Esophagus (tissue), 2 donors: ENCODE measurements around the gene PPP1R1C. TPM values are rescaled to one million over a fixed set of nuclear protein-coding genes. Genes with fewer than 3 reads are reported as not detected.

ENCODE experiments used
- H3K27ac ChIP-seq, 2 donors: one replicate each; pipeline ENCODE4 v1.5.1; 2013; ENCODE audit warnings: low read depth in 2 of 2, mild to moderate bottlenecking in 2 of 2, inconsistent platforms in 1 of 2, low read length in 1 of 2, moderate library complexity in 1 of 2
- H3K27me3 ChIP-seq, 2 donors: one replicate each; pipeline ENCODE4 v1.6.1; 2013; ENCODE audit warnings: low read length in 2 of 2, control low read depth in 1 of 2, mild to moderate bottlenecking in 1 of 2; ENCODE audit not compliant: insufficient read depth in 2 of 2, control insufficient read depth in 1 of 2
- H3K36me3 ChIP-seq, 2 donors: one replicate each; pipeline ENCODE4 v1.6.1; 2013; ENCODE audit warnings: low read length in 1 of 2; ENCODE audit not compliant: control insufficient read depth in 2 of 2, insufficient read depth in 2 of 2
- H3K4me1 ChIP-seq, 2 donors: one replicate each; pipeline ENCODE4 v1.6.1; 2013; ENCODE audit warnings: low read length in 1 of 2; ENCODE audit not compliant: control insufficient read depth in 2 of 2, insufficient read depth in 2 of 2
- H3K4me3 ChIP-seq, 2 donors: one replicate each; pipeline ENCODE4 v1.5.1; 2013; ENCODE audit warnings: low read length in 2 of 2, mild to moderate bottlenecking in 2 of 2, low read depth in 1 of 2, moderate library complexity in 1 of 2
- H3K9me3 ChIP-seq, 2 donors: one replicate each; pipeline ENCODE4 v1.6.1; 2013; ENCODE audit warnings: mild to moderate bottlenecking in 2 of 2, low read depth in 1 of 2, low read length in 1 of 2, moderate library complexity in 1 of 2; ENCODE audit not compliant: control insufficient read depth in 2 of 2, insufficient read depth in 1 of 2
- WGBS, 2 donors: extraction: QIAGEN DNeasy Blood & Tissue Kit; methylation state at CpG; one replicate each; pipeline ENCODE4 v1.1.7; 2013; 5-methylcytosine and 5-hydroxymethylcytosine counted together
- polyA plus RNA-seq, 2 donors: library from polyadenylated mRNA; stranded (reverse); fragments of 200-250 nt; gene quantifications; one replicate each; pipeline ENCODE4 v1.2.3, GENCODE V29; 2013
- donor health status: healthy with polysubstance abuse.
- donor health status: Bipolar disorder and iron deficiency.

PPP1R1C gene
- polyA plus RNA-seq, 2 donors: 1.1 to 1.4 TPM

GRCh38 chr2:182163878-182164277 lies 178.2 kb downstream of the PPP1R1C start:
- Histone ChIP-seq H3K27me3 (no peaks in the 10 kb centered on the region), H3K4me1 (no peaks in the 10 kb centered on the region), H3K4me3 (no peak overlapping the region), H3K27ac (no peak overlapping the region), H3K9me3 (no peaks in the 10 kb centered on the region), H3K36me3 (no peaks in the 10 kb centered on the region)
- WGBS, 2 donors: 84 to 94% methylated on average over 3 of the region's 3 CpGs

GRCh38 chr2:182164686-182165085 lies 179.0 kb downstream of the PPP1R1C start:
- Histone ChIP-seq H3K4me3 (no peak overlapping the region), H3K27me3 (no peaks in the 10 kb centered on the region), H3K27ac (no peak overlapping the region), H3K9me3 (no peaks in the 10 kb centered on the region), H3K36me3 (no peaks in the 10 kb centered on the region), H3K4me1 (no peaks in the 10 kb centered on the region)
- 58 to 75% methylated on average over 1 of the region's 1 CpG for WGBS, 2 donors

GRCh38 chr2:182165202-182165601 lies 179.5 kb downstream of the PPP1R1C start:
- Histone ChIP-seq H3K9me3 (no peaks in the 10 kb centered on the region), H3K4me3 (no peak overlapping the region), H3K4me1 (no peaks in the 10 kb centered on the region), H3K27ac (no peak overlapping the region), H3K27me3 (no peaks in the 10 kb centered on the region), H3K36me3 (no peaks in the 10 kb centered on the region)
- WGBS, 2 donors: 64 to 77% methylated on average over 2 of the region's 2 CpGs

GRCh38 chr2:182166406-182166805 lies 180.8 kb downstream of the PPP1R1C start:
- Histone ChIP-seq H3K9me3 (no peaks in the 10 kb centered on the region), H3K27me3 (no peaks in the 10 kb centered on the region), H3K27ac (no peak overlapping the region), H3K4me1 (no peaks in the 10 kb centered on the region), H3K4me3 (no peak overlapping the region), H3K36me3 (no peaks in the 10 kb centered on the region)
- WGBS, 2 donors: 80 to 89% methylated on average over 2 of the region's 2 CpGs

GRCh38 chr2:182166841-182167240 lies 181.2 kb downstream of the PPP1R1C start:
- no peaks in the 10 kb centered on the region for H3K9me3 ChIP-seq
- H3K4me3 ChIP-seq: no peak overlapping the region
- no peaks in the 10 kb centered on the region for H3K36me3 ChIP-seq
- no peaks in the 10 kb centered on the region for H3K27me3 ChIP-seq
- WGBS, 2 donors: 78 to 80% methylated on average over 2 of the region's 2 CpGs
- H3K27ac ChIP-seq: no peak overlapping the region
- H3K4me1 ChIP-seq: no peaks in the 10 kb centered on the region

Other genes starting within 250 kb of the PPP1R1C start
- gene ITPRID2, start 94.1 kb upstream of the PPP1R1C start, polyA plus RNA-seq: 10 to 100 TPM; 11.9 to 15.4 TPM